HG02884 (cell line): ENCODE data around the gene S100A3.
"Not testable (repeated sequence)": the region's sequence is repeated elsewhere in the genome, so short reads cannot be mapped to it uniquely, and the experiment has no call there.

Source experiments
- ATAC-seq: cut with Tn5 transposase; IDR thresholded peaks from one replicate; pipeline ENCODE4 v1.9.1; 2021; ENCODE audit warnings: mild to moderate bottlenecking, moderate library complexity; ENCODE audit not compliant: unreplicated experiment

The S100A3 gene

GRCh38 chr1:153536012-153536670 is 12.9 kb downstream of the S100A3 start:
- ATAC-seq: peak; percentile 45

- peak; percentile 25 for ATAC-seq
These were observed 13.6 kb downstream of the S100A3 start, which contains the start of gene S100A6 for GRCh38 chr1:153535242-153536011. S100A6 (minus strand) TSS chr1:153535991; CDS start chr1:153535339, 652 bp downstream.

DNA sequence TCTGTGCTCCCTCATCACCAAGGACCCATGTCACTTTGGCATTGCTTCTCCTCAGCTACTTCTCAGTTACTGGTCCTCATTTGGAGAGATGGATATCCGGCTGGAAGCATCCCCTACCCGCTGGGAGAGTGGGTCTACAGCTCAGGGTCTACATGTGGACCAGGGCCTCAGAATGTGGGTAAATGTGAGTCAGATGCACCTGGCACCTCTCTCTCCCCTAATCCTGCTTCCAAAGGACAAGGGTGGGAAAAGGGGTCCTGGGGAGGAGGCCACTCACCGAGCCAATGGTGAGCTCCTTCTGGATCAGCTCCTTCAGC is 14.2 kb downstream of the S100A3 start:
- ATAC-seq: no peak

DNA sequence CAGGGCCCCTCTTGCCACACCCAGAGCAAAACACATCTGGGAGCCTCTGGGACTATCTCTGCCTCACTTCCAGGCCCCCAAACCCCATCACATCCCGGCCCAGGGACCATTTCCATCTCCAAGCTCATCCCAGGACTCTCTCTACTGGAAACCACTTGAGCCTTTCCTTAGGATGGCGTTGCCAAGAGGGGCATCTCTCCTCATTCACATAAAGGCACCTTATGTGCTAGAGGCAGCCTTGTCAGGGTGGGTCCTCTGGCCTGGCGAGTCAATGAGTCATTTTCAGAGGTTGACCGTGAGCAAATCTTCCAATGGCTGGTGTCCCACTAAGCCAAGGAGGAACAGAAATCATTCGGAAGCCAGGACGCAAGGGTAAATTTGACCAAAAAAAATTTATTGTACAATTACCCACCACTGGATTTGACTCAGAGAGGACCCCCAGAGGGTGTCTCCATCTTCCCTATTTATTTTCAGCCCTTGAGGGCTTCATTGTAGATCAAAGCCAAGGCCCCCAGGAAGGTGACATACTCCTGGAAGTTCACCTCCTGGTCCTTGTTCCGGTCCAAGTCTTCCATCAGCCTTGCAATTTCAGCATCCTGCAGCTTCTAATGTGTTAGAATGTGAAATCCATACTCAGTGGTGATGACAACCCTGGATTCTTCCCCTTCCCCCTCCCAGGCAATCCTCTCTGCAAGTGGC is 14.7 kb downstream of the S100A3 start:
- ATAC-seq: no peak

DNA sequence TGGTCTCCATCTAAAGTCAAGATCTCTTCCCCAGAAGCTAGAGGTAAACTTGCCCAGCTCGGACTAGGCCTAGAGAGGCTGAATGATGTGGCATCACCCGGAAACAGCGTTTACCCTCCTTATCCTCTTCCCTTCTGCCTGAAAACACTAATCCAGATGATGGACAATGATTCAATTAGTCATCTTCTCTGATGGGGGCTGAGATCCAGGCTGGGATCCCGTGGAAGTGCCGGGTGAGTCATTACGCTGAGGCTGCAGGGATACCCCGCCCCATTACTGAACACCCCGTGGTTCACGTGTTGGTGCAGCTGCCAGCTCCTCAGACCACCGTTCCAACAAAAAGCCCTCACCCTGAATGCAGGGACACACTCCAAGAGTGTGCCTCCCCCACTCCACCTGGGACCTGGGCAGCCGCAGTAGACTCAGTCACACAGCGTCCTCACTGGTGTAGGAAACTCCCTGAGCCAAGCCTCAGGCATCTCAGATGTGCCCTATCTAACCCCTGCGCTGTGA is 15.3 kb downstream of the S100A3 start:
- no peak for ATAC-seq

DNA sequence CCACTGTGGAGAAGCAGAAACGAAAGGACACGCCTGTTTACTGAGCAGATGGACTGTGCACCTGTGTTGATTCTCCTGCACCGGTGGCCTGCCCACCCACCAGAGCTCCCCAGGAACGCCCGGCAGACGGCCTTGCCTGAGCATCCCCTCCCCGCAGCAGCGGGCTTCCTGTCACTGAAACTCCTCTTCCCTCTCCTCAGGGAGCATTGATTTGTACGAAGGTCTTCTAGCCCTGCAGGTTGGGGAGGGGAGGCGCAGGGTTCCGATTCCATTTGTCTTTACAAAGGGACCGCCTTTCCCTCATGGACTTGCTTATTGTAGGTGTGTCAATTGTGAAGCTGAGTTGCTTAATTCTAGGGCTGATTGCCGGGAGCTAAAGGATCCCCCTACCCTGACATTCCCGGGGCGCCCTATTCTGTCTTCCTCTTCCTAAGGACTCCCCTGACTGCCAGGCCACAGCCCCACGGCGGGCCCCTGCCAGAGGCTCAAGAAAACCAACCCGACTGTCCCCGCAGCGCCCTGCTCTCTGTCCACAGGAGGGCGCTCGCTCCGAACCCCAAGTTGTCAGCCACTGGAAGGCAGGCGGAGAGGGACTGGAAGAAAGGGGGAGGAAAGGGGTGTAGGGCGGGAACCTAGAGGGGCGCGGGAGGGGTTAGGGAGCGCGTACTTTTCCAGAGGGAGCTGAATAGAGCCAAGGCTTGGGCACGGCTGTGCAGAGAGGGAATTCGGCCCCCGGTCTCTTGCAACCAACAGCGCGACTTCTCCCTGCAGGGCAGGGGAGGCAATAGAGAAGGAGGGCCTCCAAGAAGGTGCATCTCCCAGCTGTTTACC is 16.1 kb downstream of the S100A3 start:
- ATAC-seq: no peak

- ATAC-seq: no peak
These were observed 16.9 kb downstream of the S100A3 start for GRCh38 chr1:153532181-153532580.

DNA sequence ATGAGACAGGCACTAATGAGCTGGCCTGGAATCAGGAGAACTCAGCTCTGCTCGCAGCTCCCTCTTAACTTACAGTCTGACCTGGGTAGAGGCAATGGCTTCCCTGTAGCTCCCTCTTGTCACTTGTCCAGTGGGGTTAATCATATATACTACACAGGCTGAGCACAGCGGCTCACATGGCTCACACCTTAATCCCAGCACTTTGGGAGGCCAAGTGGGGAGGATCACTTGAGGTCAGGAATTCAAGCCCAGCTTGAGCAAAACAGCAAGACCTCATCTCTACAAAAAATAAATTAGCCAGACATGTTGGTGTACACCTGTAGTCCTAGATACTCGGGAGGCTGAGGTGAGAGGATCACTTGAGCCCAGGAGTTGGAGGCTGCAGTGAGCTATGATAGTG is 17.4 kb downstream of the S100A3 start:
- ATAC-seq: no peak

- ATAC-seq: no peak
These were observed 21.4 kb downstream of the S100A3 start for GRCh38 chr1:153527683-153528040.

GRCh38 chr1:153527023-153527682 is 21.9 kb downstream of the S100A3 start:
- no peak for ATAC-seq

DNA sequence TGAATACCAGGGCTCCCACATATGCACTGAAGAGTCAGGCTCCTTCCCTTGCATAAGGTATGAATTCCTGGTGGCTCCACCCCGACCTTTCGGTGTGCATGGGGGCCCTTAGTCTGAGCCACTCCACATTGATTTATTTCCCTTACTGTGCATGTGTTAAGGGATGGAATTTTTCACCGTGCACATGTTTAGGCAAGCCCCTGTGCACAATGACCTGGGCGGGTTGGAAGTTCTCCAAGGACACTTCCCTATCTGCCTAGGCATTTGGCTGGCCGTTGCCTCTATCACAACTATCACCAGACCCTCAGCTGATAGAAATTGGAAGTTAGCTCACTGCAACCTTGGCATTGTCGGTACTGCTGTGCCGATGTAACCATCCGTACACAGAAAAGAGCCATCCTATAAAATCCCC is 22.9 kb downstream of the S100A3 start:
- ATAC-seq: no peak

DNA sequence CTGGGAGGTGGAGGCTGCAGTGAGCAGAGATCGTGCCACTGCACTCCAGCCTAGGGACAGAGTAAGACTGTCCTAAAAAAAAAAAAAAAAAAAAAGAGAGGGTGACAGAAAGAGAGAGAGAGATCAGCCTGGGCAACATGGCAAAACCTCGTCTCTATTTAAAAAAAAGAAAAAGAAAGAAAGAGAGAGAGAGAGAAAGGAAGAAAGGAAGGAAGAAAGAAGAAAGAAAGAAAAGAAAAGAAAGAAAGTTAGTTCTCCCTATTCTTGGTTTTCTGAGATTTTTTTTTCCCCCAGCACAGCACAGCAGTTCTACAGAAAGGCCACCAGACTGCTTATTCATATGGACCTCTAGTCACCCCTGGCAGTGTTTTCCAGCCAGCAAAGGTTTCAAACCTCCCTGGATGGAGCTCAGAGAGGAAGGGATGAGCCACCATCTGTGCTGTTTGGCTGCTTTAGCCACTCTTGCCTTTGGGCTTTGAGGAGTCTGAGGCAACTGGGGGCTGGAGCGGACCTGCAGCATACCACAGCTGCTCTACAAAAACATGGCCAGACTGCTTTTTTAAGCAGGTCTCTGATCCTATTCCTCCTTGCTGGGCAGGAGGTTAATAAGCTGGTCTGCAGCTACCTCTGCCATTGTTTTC is 23.9 kb downstream of the S100A3 start:
- ATAC-seq: no peak

DNA sequence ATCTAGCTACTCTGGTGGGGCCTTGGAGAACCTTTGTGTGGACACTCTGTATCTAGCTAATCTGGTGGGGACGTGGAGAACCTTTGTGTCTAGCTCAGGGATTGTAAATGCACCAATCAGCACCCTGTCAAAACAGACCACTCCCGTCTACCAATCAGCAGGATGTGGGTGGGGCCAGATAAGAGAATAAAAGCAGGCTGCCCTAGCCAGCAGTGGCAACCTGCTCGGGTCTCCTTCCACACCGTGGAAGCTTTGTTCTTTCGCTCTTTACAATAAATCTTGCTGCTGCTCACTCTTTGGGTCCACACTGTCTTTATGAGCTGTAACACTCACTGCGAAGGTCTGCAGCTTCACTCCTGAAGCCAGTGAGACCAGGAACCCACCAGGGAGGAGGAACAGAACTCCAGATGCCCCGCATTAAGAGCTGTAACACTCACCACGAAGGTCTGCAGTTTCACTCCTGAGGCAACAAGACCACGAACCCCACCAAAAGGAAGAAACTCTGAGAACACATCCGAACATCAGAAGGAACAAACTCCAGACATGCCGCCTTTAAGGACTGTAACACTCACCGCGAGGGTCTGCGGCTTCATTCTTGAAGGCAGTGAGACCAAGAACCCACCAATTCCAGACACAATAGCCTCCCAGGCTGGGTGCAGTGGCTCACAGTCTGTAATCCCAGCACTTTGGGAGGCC is 26.6 kb downstream of the S100A3 start:
- ATAC-seq: not testable (repeated sequence)

GRCh38 chr1:153521808-153522207 is 27.2 kb downstream of the S100A3 start:
- ATAC-seq: not testable (repeated sequence)

DNA sequence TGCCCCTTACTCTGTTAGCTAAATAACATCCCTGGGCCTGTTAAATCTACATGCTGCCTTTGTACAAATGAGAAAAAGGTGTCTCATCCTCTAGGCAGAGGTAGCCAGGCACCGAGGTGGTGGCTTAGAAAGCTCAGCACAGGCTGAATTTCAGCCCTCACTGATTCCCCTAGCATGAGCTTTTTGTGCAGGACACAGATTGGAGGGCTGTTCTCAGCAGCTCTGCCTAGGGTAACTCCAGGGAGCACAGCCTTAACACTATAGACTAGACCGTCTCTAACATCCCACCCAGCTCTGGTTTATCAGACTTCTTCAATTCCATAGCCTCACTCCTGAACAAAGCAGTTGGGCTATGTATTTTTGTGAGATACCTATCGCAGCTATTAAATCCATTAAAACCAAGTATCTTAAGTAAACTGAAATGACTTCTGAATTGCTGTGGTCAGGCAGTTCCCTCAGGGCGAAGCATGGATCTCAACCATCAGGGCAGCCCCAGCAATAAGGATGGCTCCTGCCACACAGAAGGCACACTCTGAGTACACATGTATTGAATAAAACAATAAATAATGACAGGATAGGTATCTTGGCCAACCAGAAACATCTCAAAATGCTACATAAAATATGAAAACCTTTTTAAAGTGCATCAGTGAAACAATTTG is 28.1 kb downstream of the S100A3 start:
- ATAC-seq: no peak

DNA sequence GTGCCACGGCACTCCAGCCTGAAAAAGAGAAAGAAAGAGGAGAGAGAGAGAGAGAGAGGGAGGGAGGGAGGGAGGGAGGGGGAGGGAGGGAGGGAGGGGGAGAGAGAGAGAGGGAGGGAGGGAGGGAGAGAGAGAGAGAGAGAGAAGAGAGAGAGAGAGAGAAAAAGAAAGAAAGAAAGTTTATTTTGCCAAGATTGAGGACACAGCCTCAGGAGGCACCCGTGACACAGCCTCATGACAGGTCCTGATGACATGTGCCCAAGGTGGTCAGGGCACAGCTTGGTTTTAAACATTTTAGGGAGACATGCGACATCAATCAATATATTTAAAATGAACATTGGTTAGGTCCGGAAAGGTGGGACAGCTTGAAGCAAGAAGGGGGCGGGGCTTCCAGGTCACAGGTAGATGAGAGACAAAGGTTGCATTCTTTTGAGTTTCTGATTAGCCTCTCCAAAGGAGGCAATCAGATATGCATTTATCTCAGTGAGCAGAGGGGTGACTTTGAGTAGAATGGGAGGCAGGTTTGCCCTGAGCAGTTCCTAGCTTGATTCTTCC is 28.8 kb downstream of the S100A3 start:
- ATAC-seq: not testable (repeated sequence)

DNA sequence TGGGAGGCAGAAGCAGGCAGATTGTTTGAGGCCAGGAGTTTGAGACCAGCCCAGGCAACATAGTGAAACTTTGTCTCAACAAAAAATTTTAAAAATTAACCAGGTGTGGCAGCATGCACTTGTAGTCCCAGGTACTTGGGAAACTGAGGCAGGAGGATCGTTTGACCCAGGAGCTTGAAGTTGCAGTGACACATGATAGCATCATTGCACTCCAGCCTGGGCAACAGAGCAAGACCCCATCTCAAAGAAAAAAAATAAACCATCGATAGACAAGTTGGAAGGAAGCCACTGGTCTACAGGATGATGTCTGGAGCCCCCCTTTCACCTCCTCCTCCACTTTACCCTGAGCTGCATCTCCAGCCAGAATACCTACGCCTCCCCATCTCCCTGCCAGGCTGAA is 29.8 kb downstream of the S100A3 start:
- no peak for ATAC-seq
